Transverse colon (tissue), 4 donors: ENCODE data around the gene ZNF784. TPM values are rescaled to one million over a fixed set of nuclear protein-coding genes. Genes with fewer than 3 reads are reported as not detected.
A peak's percentile ranks its signal among the peaks of the same experiment; 100 is the strongest.

Experiments used
- DNase-seq: peaks from one replicate; pipeline ENCODE4 v3.0.0-alpha.2; 2019
- H3K27ac ChIP-seq, 4 donors: fragments of 200-600 bp; sonication (generic); 2 replicates each; pipeline ENCODE4 v1.5.1; 2016 to 2018; ENCODE audit warnings: inconsistent platforms in 4 of 4
- H3K27me3 ChIP-seq: fragments of 200-600 bp; sonication (generic); 2 replicates; pipeline ENCODE4 v1.5.1; 2017; ENCODE audit warnings: inconsistent platforms
- H3K36me3 ChIP-seq, 4 donors: fragments of 200-600 bp; sonication (generic); 2 replicates each; pipeline ENCODE4 v1.5.1; 2017 to 2019; ENCODE audit warnings: inconsistent platforms in 4 of 4
- H3K4me1 ChIP-seq, 4 donors: fragments of 200-600 bp; sonication (generic); 2 replicates each; pipeline ENCODE4 v1.5.1; 2017 to 2020; ENCODE audit warnings: inconsistent platforms in 4 of 4
- H3K4me3 ChIP-seq, 4 donors: fragments of 200-600 bp; sonication (generic); 1 replicate in 1 of 4; 2 replicates in 3 of 4; pipeline versions ENCODE4 v1.5.1 to v1.6.1; 2017 to 2019; ENCODE audit warnings: inconsistent platforms in 4 of 4
- H3K9me3 ChIP-seq, 2 donors: fragments of 200-600 bp; sonication (generic); 2 replicates each; pipeline ENCODE4 v1.5.1; 2017 to 2019; ENCODE audit warnings: inconsistent platforms in 2 of 2
- EP300 ChIP-seq: sonication (generic); formaldehyde crosslinking; IDR thresholded peaks from one replicate; pipeline ENCODE4 v1.6.1; 2017; ENCODE audit warnings: antibody characterized with exemption, low read depth
- POLR2A ChIP-seq: fragments of 450-650 bp; IDR thresholded peaks from one replicate; pipeline ENCODE4 v1.6.1; 2016; ENCODE audit warnings: antibody characterized with exemption, mild to moderate bottlenecking, moderate library complexity
- POLR2AphosphoS5 ChIP-seq, 3 donors: sonication (generic); formaldehyde crosslinking; IDR thresholded peaks; one replicate each; pipeline ENCODE4 v1.6.1; 2016; ENCODE audit warnings: antibody characterized with exemption in 3 of 3
- WGBS, 2 donors: methylation state at CpG; one replicate each; pipeline ENCODE4 v1.1.5; 2018; ENCODE audit warnings: low coverage in 1 of 2; 5-methylcytosine and 5-hydroxymethylcytosine counted together
- in situ Hi-C, 4 donors: fragments of 200-750 bp; cut with MboI; loops; one replicate each; pipeline versions ENCODE4 v1.15.0 to v1.15.1; 2017; ENCODE audit warnings: low sequenced_read_pairs in 3 of 4, low pct_ligation_motif_present in 1 of 4, low pct_unique_long_range_greater_than_20kb in 1 of 4
- intact Hi-C: fragments of 100-400 bp; cut with DNase I; formaldehyde crosslinking; loops from one replicate; pipeline ENCODE4 v1.15.1; 2023; ENCODE audit warnings: low total_unique reads
- total RNA-seq, 4 donors: library from RNA; depleted of rRNA; stranded (reverse); fragments of >200 nt; gene quantifications; one replicate each; pipeline ENCODE4 v1.1.0, GENCODE V29; 2016
- TF ChIP-seq, protein P1 (sequence below), 5 experiments: fragments of 200-600 bp in 3 of 5; fragments of 450-650 bp in 2 of 5; sonication (generic) in 3 of 5; IDR thresholded peaks; 1 replicate in 2 of 5; 2 replicates in 3 of 5; pipeline ENCODE4 v1.5.1; 2016 to 2017; ENCODE audit warnings: antibody characterized with exemption in 5 of 5, inconsistent platforms in 3 of 5, mild to moderate bottlenecking in 2 of 5, moderate library complexity in 1 of 5

The ZNF784 gene
- total RNA-seq, 4 donors from 2014 or later = 11.1 to 27.7 (median 14.5) TPM

DNA sequence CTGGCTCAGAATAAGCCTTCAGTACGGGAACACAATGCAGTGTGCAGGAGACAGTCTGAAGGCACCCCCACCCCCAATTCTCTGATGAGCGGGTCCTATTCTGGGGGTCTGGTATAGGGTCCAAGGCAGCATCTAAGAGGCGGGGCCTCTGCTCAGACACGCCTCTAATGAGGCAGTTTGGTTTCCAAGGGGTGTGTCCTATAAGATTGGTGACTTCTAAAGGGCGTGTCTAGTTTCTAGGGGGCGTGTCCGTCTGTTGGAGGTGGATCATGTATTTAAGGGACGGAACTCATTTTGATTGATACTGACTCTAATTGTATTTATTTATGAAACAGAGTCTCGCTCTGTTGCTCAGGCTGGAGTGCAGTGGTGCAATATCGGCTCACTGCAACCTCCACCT, 33.7 kb downstream of the ZNF784 start:
- 73% methylated on average over 10 of the region's 10 CpGs; no CpG with 5 or more reads in 1 of the 2 donors for WGBS, 2 donors
- TF ChIP-seq POLR2AphosphoS5 (IDR thresholded peaks at IDR 0.05) (no peak), POLR2A (no peak), EP300 (no peak)
- TF ChIP-seq, protein P1, sequence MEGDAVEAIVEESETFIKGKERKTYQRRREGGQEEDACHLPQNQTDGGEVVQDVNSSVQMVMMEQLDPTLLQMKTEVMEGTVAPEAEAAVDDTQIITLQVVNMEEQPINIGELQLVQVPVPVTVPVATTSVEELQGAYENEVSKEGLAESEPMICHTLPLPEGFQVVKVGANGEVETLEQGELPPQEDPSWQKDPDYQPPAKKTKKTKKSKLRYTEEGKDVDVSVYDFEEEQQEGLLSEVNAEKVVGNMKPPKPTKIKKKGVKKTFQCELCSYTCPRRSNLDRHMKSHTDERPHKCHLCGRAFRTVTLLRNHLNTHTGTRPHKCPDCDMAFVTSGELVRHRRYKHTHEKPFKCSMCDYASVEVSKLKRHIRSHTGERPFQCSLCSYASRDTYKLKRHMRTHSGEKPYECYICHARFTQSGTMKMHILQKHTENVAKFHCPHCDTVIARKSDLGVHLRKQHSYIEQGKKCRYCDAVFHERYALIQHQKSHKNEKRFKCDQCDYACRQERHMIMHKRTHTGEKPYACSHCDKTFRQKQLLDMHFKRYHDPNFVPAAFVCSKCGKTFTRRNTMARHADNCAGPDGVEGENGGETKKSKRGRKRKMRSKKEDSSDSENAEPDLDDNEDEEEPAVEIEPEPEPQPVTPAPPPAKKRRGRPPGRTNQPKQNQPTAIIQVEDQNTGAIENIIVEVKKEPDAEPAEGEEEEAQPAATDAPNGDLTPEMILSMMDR (IDR thresholded peaks at IDR 0.05) = no peak
- H3K27me3 ChIP-seq = peaks cover 5% of the 10 kb centered on the region
- no peaks in the 10 kb centered on the region for H3K9me3 ChIP-seq
- no peak overlapping the region for H3K27ac ChIP-seq
- DNase-seq = no peak
- intact Hi-C loops = no loop called here
- H3K4me3 ChIP-seq = no peak overlapping the region
- H3K36me3 ChIP-seq = peaks cover 0 to 7% (median 0%) of the 10 kb centered on the region in 4 donors
- H3K4me1 ChIP-seq = peaks cover 8 to 22% (median 21%) of the 10 kb centered on the region in 4 donors
- in situ Hi-C loops = no loop called here

GRCh38 chr19:55590109-55590508, 34.3 kb downstream of the ZNF784 start:
- H3K36me3 ChIP-seq = peaks cover 0 to 4% (median 0%) of the 10 kb centered on the region in 4 donors
- H3K27me3 ChIP-seq = peaks cover 5% of the 10 kb centered on the region
- intact Hi-C loops (no loop called here), in situ Hi-C loops (no loop called here)
- no peaks in the 10 kb centered on the region for H3K9me3 ChIP-seq
- H3K4me3 ChIP-seq = no peak overlapping the region
- 64 to 83% methylated on average over 4 to 7 of the region's 7 CpGs for WGBS, 2 donors
- peaks cover 8 to 25% (median 24%) of the 10 kb centered on the region in 4 donors for H3K4me1 ChIP-seq
- TF ChIP-seq POLR2AphosphoS5 (IDR thresholded peaks at IDR 0.05) (no peak), POLR2A (no peak), EP300 (no peak)
- TF ChIP-seq, protein P1 (IDR thresholded peaks at IDR 0.05) = no peak
- H3K27ac ChIP-seq = no peak overlapping the region
- DNase-seq = no peak

GRCh38 chr19:55588738-55589137, 35.6 kb downstream of the ZNF784 start:
- in situ Hi-C loops = no loop called here
- TF ChIP-seq EP300 (no peak), POLR2A (no peak), POLR2AphosphoS5 (IDR thresholded peaks at IDR 0.05) (no peak)
- TF ChIP-seq, protein P1 (IDR thresholded peaks at IDR 0.05) = no peak
- WGBS, 2 donors = 86 to 100% methylated on average over 2 to 8 of the region's 8 CpGs

GRCh38 chr19:55586976-55587668, 37.2 kb downstream of the ZNF784 start:
- H3K27me3 ChIP-seq = peaks cover 5% of the 10 kb centered on the region
- H3K36me3 ChIP-seq = no peaks in the 10 kb centered on the region
- peaks cover 8 to 29% (median 24%) of the 10 kb centered on the region in 4 donors for H3K4me1 ChIP-seq
- TF ChIP-seq POLR2A = no peak
- peak in 1 of 3 donors; percentile 18 for TF ChIP-seq POLR2AphosphoS5 (IDR thresholded peaks at IDR 0.05)
- peak overlapping the region in 2 of 4 donors; percentile 51 to 57 for H3K27ac ChIP-seq
- WGBS, 2 donors = 0 to 1% methylated on average over 6 to 40 of the region's 40 CpGs
- in situ Hi-C loops (no loop called here), intact Hi-C loops (loop anchor here (10.0 kb wide), 1 partner anchor 72 kb away; no protein-coding TSS in a partner anchor)
- no peaks in the 10 kb centered on the region for H3K9me3 ChIP-seq
- DNase-seq = peak; percentile 96
- H3K4me3 ChIP-seq = peak overlapping the region in 3 of 4 donors; percentile 5 to 39 (median 21)

More at GRCh38 chr19:55588738-55589137, 35.6 kb downstream of the ZNF784 start:
- intact Hi-C loops = loop anchor here (10.0 kb wide), 1 partner anchor 74 kb away; no protein-coding TSS in a partner anchor
- H3K36me3 ChIP-seq = no peaks in the 10 kb centered on the region
- peaks cover 5% of the 10 kb centered on the region for H3K27me3 ChIP-seq
- peaks cover 8 to 25% (median 24%) of the 10 kb centered on the region in 4 donors for H3K4me1 ChIP-seq
- DNase-seq = no peak
- H3K4me3 ChIP-seq = no peak overlapping the region
- no peaks in the 10 kb centered on the region for H3K9me3 ChIP-seq
- H3K27ac ChIP-seq = no peak overlapping the region
